NCI-H2171 (cell line): ENCODE results near the gene CCDC38.

ENCODE experiments used
- DNase-seq: peaks from one replicate; lab custom pipeline; 2025; lab: John Stamatoyannopoulos, UW

The CCDC38 gene

GRCh38 chr12:95960241-95960640 lies 17.8 kb upstream of the CCDC38 start:
- no peak for DNase-seq

- peak; percentile 4 for DNase-seq
Observed at GRCh38 chr12:95959107-95959506, 16.7 kb upstream of the CCDC38 start.

GRCh38 chr12:95956557-95957145 lies 14.2 kb upstream of the CCDC38 start:
- no peak for DNase-seq

GRCh38 chr12:95955549-95956159 lies 13.2 kb upstream of the CCDC38 start:
- no peak for DNase-seq

GRCh38 chr12:95953000-95953399 lies 10.6 kb upstream of the CCDC38 start:
- DNase-seq: no peak

- no peak for DNase-seq
Observed at GRCh38 chr12:95951515-95951914, 9.1 kb upstream of the CCDC38 start.

- DNase-seq: no peak
Observed at GRCh38 chr12:95949477-95950206, 7.2 kb upstream of the CCDC38 start.

GRCh38 chr12:95944108-95944704 lies 1.8 kb upstream of the CCDC38 start:
- no peak for DNase-seq

- DNase-seq: peak; percentile 19
Observed at GRCh38 chr12:95943330-95943842, 972 bp upstream of the CCDC38 start, which contains the start of gene AMDHD1. Gene AMDHD1 (plus strand): TSS chr12:95943331. CDS start chr12:95943399, 68 bp downstream.

- DNase-seq: no peak
Observed at GRCh38 chr12:95942101-95942523, 302 bp downstream of the CCDC38 start.

- no peak for DNase-seq
Observed at GRCh38 chr12:95940514-95940913, 1.9 kb downstream of the CCDC38 start.

GRCh38 chr12:95922231-95922630 lies 20.2 kb downstream of the CCDC38 start:
- no peak for DNase-seq

- no peak for DNase-seq
Observed at GRCh38 chr12:95919110-95919509, 23.3 kb downstream of the CCDC38 start.

GRCh38 chr12:95918194-95918993 lies 24.0 kb downstream of the CCDC38 start:
- peak; percentile 7 for DNase-seq

- no peak for DNase-seq
Observed at GRCh38 chr12:95909871-95910270, 32.5 kb downstream of the CCDC38 start.

GRCh38 chr12:95908573-95908972 lies 33.8 kb downstream of the CCDC38 start:
- DNase-seq: no peak

GRCh38 chr12:95898081-95898480 lies 44.3 kb downstream of the CCDC38 start:
- no peak for DNase-seq

GRCh38 chr12:95896846-95897245 lies 45.6 kb downstream of the CCDC38 start:
- DNase-seq: no peak

GRCh38 chr12:95890958-95891357 lies 51.5 kb downstream of the CCDC38 start:
- DNase-seq: no peak

- no peak for DNase-seq
Observed at GRCh38 chr12:95887311-95887710, 55.1 kb downstream of the CCDC38 start.

GRCh38 chr12:95884998-95885397 lies 57.4 kb downstream of the CCDC38 start:
- no peak for DNase-seq

- DNase-seq: no peak
Observed at GRCh38 chr12:95882873-95883272, 59.5 kb downstream of the CCDC38 start.
